ENCODE measurements around the gene TMEM61.

DNA sequence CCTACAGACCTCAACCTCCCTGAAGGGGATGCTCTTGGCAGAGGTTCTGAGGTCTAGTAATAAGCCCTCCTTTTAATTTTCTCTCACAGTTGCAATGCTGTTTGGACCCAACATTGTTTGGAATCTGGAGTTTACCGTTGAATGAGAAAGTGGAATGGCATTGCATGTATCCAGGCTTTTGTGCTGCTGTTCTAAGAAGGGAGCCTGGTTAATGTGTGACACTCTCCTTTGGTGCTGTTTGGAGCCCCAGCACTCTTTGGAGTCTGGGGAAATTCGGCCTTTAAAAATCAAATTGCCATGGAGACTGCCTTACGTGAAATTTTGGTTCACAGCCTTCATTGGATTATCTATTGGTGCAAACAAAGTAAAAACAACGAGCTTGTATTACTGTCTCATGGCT, 23.7 kb upstream of the TMEM61 start:
- TF ChIP-seq, protein P1, sequence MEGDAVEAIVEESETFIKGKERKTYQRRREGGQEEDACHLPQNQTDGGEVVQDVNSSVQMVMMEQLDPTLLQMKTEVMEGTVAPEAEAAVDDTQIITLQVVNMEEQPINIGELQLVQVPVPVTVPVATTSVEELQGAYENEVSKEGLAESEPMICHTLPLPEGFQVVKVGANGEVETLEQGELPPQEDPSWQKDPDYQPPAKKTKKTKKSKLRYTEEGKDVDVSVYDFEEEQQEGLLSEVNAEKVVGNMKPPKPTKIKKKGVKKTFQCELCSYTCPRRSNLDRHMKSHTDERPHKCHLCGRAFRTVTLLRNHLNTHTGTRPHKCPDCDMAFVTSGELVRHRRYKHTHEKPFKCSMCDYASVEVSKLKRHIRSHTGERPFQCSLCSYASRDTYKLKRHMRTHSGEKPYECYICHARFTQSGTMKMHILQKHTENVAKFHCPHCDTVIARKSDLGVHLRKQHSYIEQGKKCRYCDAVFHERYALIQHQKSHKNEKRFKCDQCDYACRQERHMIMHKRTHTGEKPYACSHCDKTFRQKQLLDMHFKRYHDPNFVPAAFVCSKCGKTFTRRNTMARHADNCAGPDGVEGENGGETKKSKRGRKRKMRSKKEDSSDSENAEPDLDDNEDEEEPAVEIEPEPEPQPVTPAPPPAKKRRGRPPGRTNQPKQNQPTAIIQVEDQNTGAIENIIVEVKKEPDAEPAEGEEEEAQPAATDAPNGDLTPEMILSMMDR (IDR thresholded peaks at IDR 0.05), result no peak
- no peak for TF ChIP-seq POLR2A (IDR thresholded peaks at IDR 0.05)
- no peak for TF ChIP-seq POLR2AphosphoS5 (IDR thresholded peaks at IDR 0.05)

Data from breast epithelium (tissue), 3 donors.